Type B pancreatic cell (in vitro differentiated cells): Measurements from ENCODE around the gene POLD4. TPM values are rescaled to one million over a fixed set of nuclear protein-coding genes. Genes with fewer than 3 reads are reported as not detected.

Source experiments
- total RNA-seq: library from RNA; stranded (reverse); gene quantifications from 2 replicates; pipeline ENCODE4 v1.2.1, GENCODE V29; 2021; ENCODE audit warnings: low replicate concordance

POLD4 gene
- total RNA-seq, 1 donor from 2014 or later = 15.0 TPM

Other genes starting within 250 kb of the POLD4 start
- gene KDM2A, start 234.3 kb downstream of the POLD4 start, total RNA-seq = 97.5 and 169 TPM in 2 replicates
- gene GRK2, start 87.1 kb downstream of the POLD4 start, total RNA-seq = 53.1 and 62.2 TPM in 2 replicates
- 70.5 and 80.9 TPM in 2 replicates for gene ANKRD13D, start 64.2 kb downstream of the POLD4 start, total RNA-seq
- 32.0 and 40.9 TPM in 2 replicates for gene SSH3, start 50.0 kb downstream of the POLD4 start, total RNA-seq
- gene CLCF1, start 20.1 kb upstream of the POLD4 start, total RNA-seq = 3.2 and 6.7 TPM in 2 replicates
- 29.5 and 41.2 TPM in 2 replicates for gene RAD9A, start 38.4 kb upstream of the POLD4 start, total RNA-seq
- 137 TPM in 2 replicates for gene PPP1CA, start 48.3 kb upstream of the POLD4 start, total RNA-seq
- 0.87 TPM in 1 of 2 replicates, not detected in the other for gene TBC1D10C, start 50.5 kb upstream of the POLD4 start, total RNA-seq
- 0.31 and 1.5 TPM in 2 replicates for gene CARNS1, start 62.1 kb upstream of the POLD4 start, total RNA-seq
- gene RPS6KB2, start 74.9 kb upstream of the POLD4 start, total RNA-seq = 55.5 and 57.0 TPM in 2 replicates
- gene PTPRCAP, start 84.1 kb upstream of the POLD4 start, total RNA-seq = 1.1 and 2.0 TPM in 2 replicates
- 77.4 and 90.2 TPM in 2 replicates for gene CORO1B, start 89.9 kb upstream of the POLD4 start, total RNA-seq
- gene GPR152, start 99.2 kb upstream of the POLD4 start, total RNA-seq = not detected in 2 replicates
- not detected in 2 replicates for gene CABP4, start 101.8 kb upstream of the POLD4 start, total RNA-seq
- 41.7 and 46.6 TPM in 2 replicates for gene TMEM134, start 115.7 kb upstream of the POLD4 start, total RNA-seq
- gene AIP, start 129.5 kb upstream of the POLD4 start, total RNA-seq = 32.4 and 47.6 TPM in 2 replicates
- 50.4 and 51.7 TPM in 2 replicates for gene PITPNM1, start 151.8 kb upstream of the POLD4 start, total RNA-seq
- 34.9 and 37.5 TPM in 2 replicates for gene CDK2AP2, start 154.6 kb upstream of the POLD4 start, total RNA-seq
- gene CABP2, start 169.9 kb upstream of the POLD4 start, total RNA-seq = not detected in 2 replicates
- 1,009 and 1,011 TPM in 2 replicates for gene GSTP1, start 230.3 kb upstream of the POLD4 start, total RNA-seq